Kidney epithelial cell (primary cell): ENCODE measurements around the gene CDK5RAP1. TPM values are rescaled to one million over a fixed set of nuclear protein-coding genes. Genes with fewer than 3 reads are reported as not detected.

Source experiments
- DNase-seq: peaks from one replicate; pipeline ENCODE4 v3.0.0-alpha.2; 2010; ENCODE audit warnings: low read depth
- H3K27me3 ChIP-seq: 2 replicates; pipeline ENCODE4 v1.6.0; 2011; ENCODE audit warnings: low read length; ENCODE audit not compliant: control insufficient read depth, insufficient read depth
- H3K36me3 ChIP-seq: 2 replicates; pipeline ENCODE4 v1.5.1; 2011; ENCODE audit warnings: low read length; ENCODE audit not compliant: control insufficient read depth, insufficient read depth
- H3K4me3 ChIP-seq: 2 replicates; pipeline ENCODE4 v1.5.1; 2011; ENCODE audit warnings: low read depth, mild to moderate bottlenecking, control low read depth, low read length
- total RNA-seq: library from RNA; depleted of rRNA; stranded (reverse); fragments of >200 nt; gene quantifications from 2 replicates; pipeline ENCODE4 v1.2.3, GENCODE V29; 2015
- TF ChIP-seq, protein P1 (sequence below): IDR thresholded peaks from 2 replicates; pipeline ENCODE4 v1.5.1; 2011; ENCODE audit warnings: mild to moderate bottlenecking, moderate library complexity, low read length, control low read depth, inconsistent platforms; ENCODE audit not compliant: insufficient read depth, poor library complexity, severe bottlenecking

The CDK5RAP1 gene
- total RNA-seq, 1 donor from 2014 or later: 39.4 TPM

DNA sequence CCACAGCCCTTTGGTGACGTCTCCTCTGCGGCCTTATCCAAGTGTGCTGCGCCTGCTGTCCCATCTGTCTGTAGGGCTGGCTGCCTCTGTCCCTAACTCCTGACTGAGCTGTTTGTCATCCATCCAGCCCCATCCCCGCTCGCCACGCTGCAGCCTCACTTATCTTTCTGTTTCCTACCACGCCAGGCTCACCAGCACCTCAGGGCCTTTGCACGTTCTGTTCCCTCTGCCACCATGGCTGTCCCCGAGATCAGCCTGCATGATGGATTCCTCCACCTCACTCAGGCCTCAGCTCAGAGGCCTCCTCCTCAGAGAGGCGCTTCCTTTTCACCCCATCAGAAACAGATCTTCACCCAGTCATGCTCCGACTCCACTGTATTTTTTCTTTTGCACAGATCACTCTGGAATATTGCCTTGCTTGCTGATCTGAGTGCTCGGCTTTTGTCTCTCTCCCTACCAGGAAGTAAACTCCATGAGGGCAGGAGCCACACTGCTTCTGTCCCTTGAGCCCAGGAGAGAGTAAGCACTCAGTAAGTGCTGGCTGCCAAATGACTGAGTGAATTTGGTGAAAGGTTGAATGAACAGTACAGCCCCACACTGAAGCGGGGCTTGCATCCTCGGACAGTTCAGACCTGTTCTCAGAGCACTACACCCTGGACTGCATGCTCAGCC, 83.8 kb downstream of the CDK5RAP1 start:
- TF ChIP-seq, protein P1, sequence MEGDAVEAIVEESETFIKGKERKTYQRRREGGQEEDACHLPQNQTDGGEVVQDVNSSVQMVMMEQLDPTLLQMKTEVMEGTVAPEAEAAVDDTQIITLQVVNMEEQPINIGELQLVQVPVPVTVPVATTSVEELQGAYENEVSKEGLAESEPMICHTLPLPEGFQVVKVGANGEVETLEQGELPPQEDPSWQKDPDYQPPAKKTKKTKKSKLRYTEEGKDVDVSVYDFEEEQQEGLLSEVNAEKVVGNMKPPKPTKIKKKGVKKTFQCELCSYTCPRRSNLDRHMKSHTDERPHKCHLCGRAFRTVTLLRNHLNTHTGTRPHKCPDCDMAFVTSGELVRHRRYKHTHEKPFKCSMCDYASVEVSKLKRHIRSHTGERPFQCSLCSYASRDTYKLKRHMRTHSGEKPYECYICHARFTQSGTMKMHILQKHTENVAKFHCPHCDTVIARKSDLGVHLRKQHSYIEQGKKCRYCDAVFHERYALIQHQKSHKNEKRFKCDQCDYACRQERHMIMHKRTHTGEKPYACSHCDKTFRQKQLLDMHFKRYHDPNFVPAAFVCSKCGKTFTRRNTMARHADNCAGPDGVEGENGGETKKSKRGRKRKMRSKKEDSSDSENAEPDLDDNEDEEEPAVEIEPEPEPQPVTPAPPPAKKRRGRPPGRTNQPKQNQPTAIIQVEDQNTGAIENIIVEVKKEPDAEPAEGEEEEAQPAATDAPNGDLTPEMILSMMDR: no peak
- Histone ChIP-seq H3K36me3 (no peaks in the 10 kb centered on the region), H3K27me3 (peaks cover 6% of the 10 kb centered on the region), H3K4me3 (no peak overlapping the region)
- no peak for DNase-seq

DNA sequence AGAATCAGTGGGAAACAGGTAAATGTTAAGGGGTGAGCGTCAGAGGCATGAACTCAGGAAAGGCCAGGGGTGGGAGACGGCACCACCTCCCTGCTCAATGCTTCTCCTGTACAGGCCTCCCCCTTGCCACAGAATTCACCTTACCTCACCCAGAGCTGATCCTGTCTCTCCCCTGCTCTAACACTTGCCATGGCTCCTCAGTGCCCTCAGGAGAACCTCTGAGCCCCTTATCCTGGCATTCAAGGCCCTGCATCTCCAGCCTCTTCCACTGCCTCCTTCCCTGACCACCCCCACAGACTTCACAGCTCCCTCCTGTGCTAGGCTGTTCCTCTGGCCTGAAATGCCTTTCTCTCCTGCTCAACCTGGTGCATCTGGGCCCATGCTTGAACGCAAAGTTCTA, 84.4 kb downstream of the CDK5RAP1 start:
- Histone ChIP-seq H3K36me3 (no peaks in the 10 kb centered on the region), H3K4me3 (no peak overlapping the region), H3K27me3 (peaks cover 6% of the 10 kb centered on the region)
- DNase-seq: no peak
- TF ChIP-seq, protein P1: no peak

DNA sequence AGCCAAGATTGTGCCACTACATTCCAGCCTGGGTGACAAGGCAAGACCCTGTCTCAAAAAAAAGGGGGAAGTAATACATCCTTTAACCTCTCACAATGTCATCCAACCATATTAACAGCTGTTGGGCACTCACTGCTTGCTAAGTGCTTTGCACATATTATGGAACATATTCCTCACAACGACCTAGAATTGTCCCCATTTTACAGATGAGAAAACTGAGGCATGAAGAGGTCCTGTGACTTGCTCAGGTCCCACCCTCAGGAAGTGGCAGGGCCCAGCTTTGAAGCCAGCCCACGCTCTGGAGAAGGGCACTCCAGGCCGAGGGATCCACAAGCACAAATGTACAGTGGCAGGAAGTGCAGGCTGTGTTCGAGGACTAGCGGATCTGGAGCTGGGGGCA, 85.0 kb downstream of the CDK5RAP1 start:
- TF ChIP-seq, protein P1: no peak
- Histone ChIP-seq H3K36me3 (no peaks in the 10 kb centered on the region), H3K4me3 (no peak overlapping the region), H3K27me3 (peaks cover 6% of the 10 kb centered on the region)
- no peak for DNase-seq

DNA sequence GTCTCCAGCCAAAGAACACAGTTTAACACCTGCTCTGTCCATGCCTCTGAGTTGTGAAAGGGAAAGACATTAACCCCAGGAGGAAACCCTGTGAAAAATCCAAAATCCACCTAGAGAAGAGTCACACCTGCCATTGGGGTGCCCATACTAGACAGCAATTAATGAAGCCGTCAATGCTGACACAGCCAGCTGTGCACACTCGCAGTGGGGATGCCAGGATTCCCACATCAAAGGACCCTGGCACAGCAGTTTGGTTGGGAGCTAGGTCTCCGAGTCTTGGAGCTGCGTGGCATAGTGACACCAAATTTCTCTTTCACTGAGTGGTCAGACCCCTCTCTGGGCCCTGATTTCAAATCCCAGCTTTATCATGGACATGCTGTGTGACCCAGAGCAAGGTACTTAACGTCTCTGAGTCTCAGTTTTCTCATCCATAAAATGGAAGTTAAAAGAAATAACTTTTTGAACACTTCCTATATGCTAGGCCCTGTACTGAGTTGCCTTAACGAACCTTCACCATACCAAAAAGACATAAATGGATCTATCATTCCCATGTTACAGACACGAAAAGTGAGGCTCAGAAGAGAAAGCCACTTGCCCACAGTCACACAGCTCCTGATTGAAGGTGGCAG, 87.5 kb downstream of the CDK5RAP1 start:
- Histone ChIP-seq H3K4me3 (no peak overlapping the region), H3K27me3 (peaks cover 6% of the 10 kb centered on the region), H3K36me3 (no peaks in the 10 kb centered on the region)
- TF ChIP-seq, protein P1: no peak
- DNase-seq: no peak

DNA sequence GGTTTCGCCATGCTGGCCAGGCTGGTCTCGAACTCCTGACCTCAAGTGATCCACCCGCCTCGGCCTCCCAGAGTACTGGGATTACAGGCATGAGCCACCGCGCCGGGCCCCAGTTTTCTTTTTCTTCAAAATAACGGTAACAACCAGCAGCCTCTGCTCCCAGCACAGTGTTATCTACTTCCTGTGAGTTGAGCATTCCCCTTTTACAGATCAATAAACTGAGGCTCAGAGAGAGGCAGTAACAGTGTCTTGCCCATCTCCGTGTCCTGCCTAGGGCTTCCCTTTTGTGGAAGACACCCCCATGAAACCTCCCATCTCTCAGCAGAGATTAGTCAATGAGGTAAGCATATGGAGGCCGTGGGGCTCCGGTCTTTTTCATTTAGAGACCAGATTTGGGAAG, 88.7 kb downstream of the CDK5RAP1 start:
- no peak for DNase-seq
- TF ChIP-seq, protein P1: no peak
- Histone ChIP-seq H3K36me3 (no peaks in the 10 kb centered on the region), H3K4me3 (no peak overlapping the region), H3K27me3 (no peaks in the 10 kb centered on the region)
